HEK293 (cell line): Measurements from ENCODE around the gene NOTCH3.
A peak's percentile ranks its signal among the peaks of the same experiment; 100 is the strongest.

ENCODE experiments used
- GLIS2 ChIP-seq: fragments of 450-650 bp; formaldehyde crosslinking; IDR thresholded peaks from 2 replicates; pipeline ENCODE4 v1.5.1; 2016; ENCODE audit warnings: missing biosample characterization, missing genetic modification characterization
- PRDM10 ChIP-seq: fragments of 450-650 bp; formaldehyde crosslinking; IDR thresholded peaks from 2 replicates; pipeline ENCODE4 v1.5.1; 2016; ENCODE audit warnings: missing biosample characterization, missing genetic modification characterization
- ZBTB8A ChIP-seq: fragments of 450-650 bp; formaldehyde crosslinking; IDR thresholded peaks from 2 replicates; pipeline ENCODE4 v1.5.1; 2016; ENCODE audit warnings: missing biosample characterization, missing genetic modification characterization
- ZNF133 ChIP-seq: fragments of 450-650 bp; formaldehyde crosslinking; IDR thresholded peaks from 2 replicates; pipeline ENCODE4 v1.5.1; 2016; ENCODE audit warnings: missing biosample characterization, missing genetic modification characterization
- ZNF302 ChIP-seq: fragments of 450-650 bp; formaldehyde crosslinking; IDR thresholded peaks from 2 replicates; pipeline ENCODE4 v1.5.1; 2016; ENCODE audit warnings: missing biosample characterization, missing genetic modification characterization, low read depth
- ZNF335 ChIP-seq: fragments of 450-650 bp; formaldehyde crosslinking; conservative IDR thresholded peaks from 2 replicates; pipeline ENCODE4 v1.5.1; 2016; ENCODE audit warnings: missing biosample characterization, missing genetic modification characterization
- ZSCAN5A ChIP-seq: fragments of 450-650 bp; formaldehyde crosslinking; IDR thresholded peaks from 2 replicates; pipeline ENCODE4 v1.5.1; 2016; ENCODE audit warnings: missing biosample characterization, missing genetic modification characterization
- TF ChIP-seq, protein P1 (sequence below): fragments of 450-650 bp; IDR thresholded peaks from 2 replicates; pipeline ENCODE4 v1.5.1; 2018; ENCODE audit warnings: missing biosample characterization, missing genetic modification characterization
- TF ChIP-seq, protein P2 (sequence below): fragments of 450-650 bp; formaldehyde crosslinking; IDR thresholded peaks from 2 replicates; pipeline ENCODE4 v1.5.1; 2016; ENCODE audit warnings: missing biosample characterization, missing genetic modification characterization
- TF ChIP-seq, protein P3 (sequence below): fragments of 450-650 bp; formaldehyde crosslinking; IDR thresholded peaks from 2 replicates; pipeline ENCODE4 v1.5.1; 2016; ENCODE audit warnings: missing biosample characterization, missing genetic modification characterization

DNA sequence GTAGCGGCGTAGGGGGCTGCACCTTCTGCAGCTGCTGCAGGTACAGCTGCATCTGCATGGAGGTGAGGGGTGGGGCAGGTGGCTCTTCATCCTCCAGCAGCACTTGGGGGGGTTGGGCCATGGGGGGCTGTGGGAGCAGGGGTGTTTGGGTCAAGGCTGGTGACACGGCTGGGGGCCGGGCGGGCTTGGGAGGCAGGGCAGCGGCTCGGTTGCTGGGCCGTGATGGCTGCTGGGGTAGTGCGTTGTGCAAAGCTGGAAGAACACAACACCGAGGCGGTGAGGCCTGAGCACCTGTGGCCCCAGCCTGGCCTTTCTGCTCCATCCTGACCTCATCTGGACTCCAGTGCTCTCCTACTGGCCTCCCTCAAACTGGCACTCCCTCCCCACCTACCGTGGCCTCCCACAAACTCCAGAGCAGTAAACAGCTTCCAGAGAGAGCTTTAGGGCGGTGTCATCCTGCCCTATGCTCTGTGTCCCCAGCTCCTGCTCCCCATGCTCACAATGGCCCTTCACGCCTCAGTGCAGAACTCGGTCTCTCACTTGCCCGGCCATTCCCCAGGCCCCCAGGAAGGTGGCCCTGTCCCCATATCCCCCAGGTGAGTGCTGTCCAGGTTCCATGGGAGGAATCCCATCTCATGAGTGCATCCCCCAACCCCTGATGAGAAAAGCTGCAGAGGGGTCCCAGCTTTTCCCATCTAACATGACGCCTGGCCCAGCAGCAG is 42.6 kb upstream of the NOTCH3 start:
- TF ChIP-seq ZNF133 (tag by site-specific recombination) = no peak
- TF ChIP-seq ZNF335 (tag by site-specific recombination) = no peak
- TF ChIP-seq, protein P1, sequence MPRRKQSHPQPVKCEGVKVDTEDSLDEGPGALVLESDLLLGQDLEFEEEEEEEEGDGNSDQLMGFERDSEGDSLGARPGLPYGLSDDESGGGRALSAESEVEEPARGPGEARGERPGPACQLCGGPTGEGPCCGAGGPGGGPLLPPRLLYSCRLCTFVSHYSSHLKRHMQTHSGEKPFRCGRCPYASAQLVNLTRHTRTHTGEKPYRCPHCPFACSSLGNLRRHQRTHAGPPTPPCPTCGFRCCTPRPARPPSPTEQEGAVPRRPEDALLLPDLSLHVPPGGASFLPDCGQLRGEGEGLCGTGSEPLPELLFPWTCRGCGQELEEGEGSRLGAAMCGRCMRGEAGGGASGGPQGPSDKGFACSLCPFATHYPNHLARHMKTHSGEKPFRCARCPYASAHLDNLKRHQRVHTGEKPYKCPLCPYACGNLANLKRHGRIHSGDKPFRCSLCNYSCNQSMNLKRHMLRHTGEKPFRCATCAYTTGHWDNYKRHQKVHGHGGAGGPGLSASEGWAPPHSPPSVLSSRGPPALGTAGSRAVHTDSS (tag by site-specific recombination) = no peak
- TF ChIP-seq GLIS2 (tag by site-specific recombination) = peak; percentile 11; the same call in 1 of the 2 replicates
- TF ChIP-seq, protein P2, sequence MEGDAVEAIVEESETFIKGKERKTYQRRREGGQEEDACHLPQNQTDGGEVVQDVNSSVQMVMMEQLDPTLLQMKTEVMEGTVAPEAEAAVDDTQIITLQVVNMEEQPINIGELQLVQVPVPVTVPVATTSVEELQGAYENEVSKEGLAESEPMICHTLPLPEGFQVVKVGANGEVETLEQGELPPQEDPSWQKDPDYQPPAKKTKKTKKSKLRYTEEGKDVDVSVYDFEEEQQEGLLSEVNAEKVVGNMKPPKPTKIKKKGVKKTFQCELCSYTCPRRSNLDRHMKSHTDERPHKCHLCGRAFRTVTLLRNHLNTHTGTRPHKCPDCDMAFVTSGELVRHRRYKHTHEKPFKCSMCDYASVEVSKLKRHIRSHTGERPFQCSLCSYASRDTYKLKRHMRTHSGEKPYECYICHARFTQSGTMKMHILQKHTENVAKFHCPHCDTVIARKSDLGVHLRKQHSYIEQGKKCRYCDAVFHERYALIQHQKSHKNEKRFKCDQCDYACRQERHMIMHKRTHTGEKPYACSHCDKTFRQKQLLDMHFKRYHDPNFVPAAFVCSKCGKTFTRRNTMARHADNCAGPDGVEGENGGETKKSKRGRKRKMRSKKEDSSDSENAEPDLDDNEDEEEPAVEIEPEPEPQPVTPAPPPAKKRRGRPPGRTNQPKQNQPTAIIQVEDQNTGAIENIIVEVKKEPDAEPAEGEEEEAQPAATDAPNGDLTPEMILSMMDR (tag by site-specific recombination) = no peak
- TF ChIP-seq, protein P3, sequence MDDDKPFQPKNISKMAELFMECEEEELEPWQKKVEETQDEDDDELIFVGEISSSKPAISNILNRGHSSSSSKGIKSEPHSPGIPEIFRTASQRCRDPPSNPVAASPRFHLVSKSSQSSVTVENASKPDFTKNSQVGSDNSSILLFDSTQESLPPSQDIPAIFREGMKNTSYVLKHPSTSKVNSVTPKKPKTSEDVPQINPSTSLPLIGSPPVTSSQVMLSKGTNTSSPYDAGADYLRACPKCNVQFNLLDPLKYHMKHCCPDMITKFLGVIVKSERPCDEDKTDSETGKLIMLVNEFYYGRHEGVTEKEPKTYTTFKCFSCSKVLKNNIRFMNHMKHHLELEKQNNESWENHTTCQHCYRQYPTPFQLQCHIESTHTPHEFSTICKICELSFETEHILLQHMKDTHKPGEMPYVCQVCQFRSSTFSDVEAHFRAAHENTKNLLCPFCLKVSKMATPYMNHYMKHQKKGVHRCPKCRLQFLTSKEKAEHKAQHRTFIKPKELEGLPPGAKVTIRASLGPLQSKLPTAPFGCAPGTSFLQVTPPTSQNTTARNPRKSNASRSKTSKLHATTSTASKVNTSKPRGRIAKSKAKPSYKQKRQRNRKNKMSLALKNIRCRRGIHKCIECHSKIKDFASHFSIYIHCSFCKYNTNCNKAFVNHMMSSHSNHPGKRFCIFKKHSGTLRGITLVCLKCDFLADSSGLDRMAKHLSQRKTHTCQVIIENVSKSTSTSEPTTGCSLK = no peak
- no peak for TF ChIP-seq ZSCAN5A
- no peak for TF ChIP-seq PRDM10 (tag by site-specific recombination)
- no peak for TF ChIP-seq ZBTB8A
- no peak for TF ChIP-seq ZNF302 (tag by site-specific recombination)
